Neural cell (in vitro differentiated cells): ENCODE data around the gene RIPK3. TPM values are rescaled to one million over a fixed set of nuclear protein-coding genes. Genes with fewer than 3 reads are reported as not detected.

Source experiments
- H2AFZ ChIP-seq: fragments of 200-600, 300-800 bp; sonication (generic), shearing (Covaris generic); 2 replicates; pipeline ENCODE4 v1.6.0; 2014; ENCODE audit warnings: low read depth, mild to moderate bottlenecking, antibody characterized with exemption, low read length, moderate library complexity
- H3F3A ChIP-seq: fragments of 200-600 bp; shearing (Covaris generic); 2 replicates; pipeline ENCODE4 v1.6.1; 2016; ENCODE audit warnings: mild to moderate bottlenecking, moderate library complexity, mixed read lengths, antibody characterized with exemption, low read length; ENCODE audit not compliant: insufficient read depth, poor library complexity, severe bottlenecking
- H3K27ac ChIP-seq: fragments of 200-600, 300-800 bp; sonication (generic), shearing (Covaris generic); 2 replicates; pipeline ENCODE4 v1.5.1; 2014; ENCODE audit warnings: mild to moderate bottlenecking, low read length, moderate library complexity
- H3K27me3 ChIP-seq: fragments of 300-800, 200-600 bp; sonication (generic), shearing (Covaris generic); 2 replicates; pipeline ENCODE4 v1.6.0; 2014; ENCODE audit warnings: mild to moderate bottlenecking, low read depth, low read length, moderate library complexity; ENCODE audit not compliant: insufficient read depth
- H3K36me3 ChIP-seq: fragments of 300-800, 200-600 bp; sonication (generic), shearing (Covaris generic); 2 replicates; pipeline ENCODE4 v1.5.1; 2014; ENCODE audit warnings: mild to moderate bottlenecking, antibody characterized with exemption, low read length, moderate library complexity; ENCODE audit not compliant: insufficient read depth
- H3K4me2 ChIP-seq: fragments of 300-800, 200-600 bp; sonication (generic), shearing (Covaris generic); 2 replicates; pipeline ENCODE4 v1.6.0; 2014; ENCODE audit warnings: mild to moderate bottlenecking, low read length
- H3K4me3 ChIP-seq: fragments of 300-800, 200-600 bp; sonication (generic), shearing (Covaris generic); 2 replicates; pipeline ENCODE4 v1.5.1; 2014; ENCODE audit warnings: mild to moderate bottlenecking, low read length, moderate library complexity
- H3K79me2 ChIP-seq: fragments of 200-600 bp; shearing (Covaris generic); replicated peaks from 2 replicates; pipeline ENCODE4 v1.6.0; 2014; ENCODE audit warnings: mild to moderate bottlenecking, low read length, moderate library complexity; ENCODE audit not compliant: insufficient read depth
- H3K9ac ChIP-seq: fragments of 300-800, 200-600 bp; sonication (generic), shearing (Covaris generic); 2 replicates; pipeline ENCODE4 v1.6.1; 2016; ENCODE audit warnings: mild to moderate bottlenecking, low read length, mixed read lengths
- H3K9me2 ChIP-seq: fragments of 200-600 bp; shearing (Covaris generic); 2 replicates; pipeline ENCODE4 v1.6.1; 2016; ENCODE audit warnings: mild to moderate bottlenecking, low read length, mixed read lengths; ENCODE audit not compliant: insufficient read depth
- H3K9me3 ChIP-seq: fragments of 200-600, 300-800 bp; sonication (generic), shearing (Covaris generic); 2 replicates; pipeline ENCODE4 v1.6.1; 2016; ENCODE audit warnings: mild to moderate bottlenecking, mixed run types, low read length, moderate library complexity, mixed read lengths
- H4K20me1 ChIP-seq: fragments of 200-600 bp; shearing (Covaris generic); 2 replicates; pipeline ENCODE4 v1.6.1; 2016; ENCODE audit warnings: mild to moderate bottlenecking, mixed run types; ENCODE audit not compliant: insufficient read depth
- CTCF ChIP-seq: fragments of 450-650 bp; IDR thresholded peaks from 2 replicates; pipeline ENCODE4 v1.5.1; 2014; ENCODE audit warnings: antibody characterized with exemption, mild to moderate bottlenecking, moderate library complexity; ENCODE audit not compliant: poor library complexity, severe bottlenecking
- EP300 ChIP-seq: fragments of 450-650 bp; conservative IDR thresholded peaks from 2 replicates; pipeline ENCODE4 v1.6.1; 2014; ENCODE audit warnings: antibody characterized with exemption, mild to moderate bottlenecking, moderate library complexity; ENCODE audit not compliant: poor library complexity, severe bottlenecking
- EZH2 ChIP-seq: fragments of 200-600, 300-800 bp; shearing (Covaris generic), sonication (generic); IDR thresholded peaks from 2 replicates; pipeline ENCODE4 v1.6.1; 2014; ENCODE audit warnings: antibody characterized with exemption, low read length, borderline replicate concordance, mild to moderate bottlenecking; ENCODE audit not compliant: insufficient read depth, poor library complexity, severe bottlenecking
- MXI1 ChIP-seq: fragments of 450-650 bp; conservative IDR thresholded peaks from 2 replicates; pipeline ENCODE4 v1.6.1; 2014; ENCODE audit warnings: antibody characterized with exemption, mild to moderate bottlenecking; ENCODE audit not compliant: poor library complexity, severe bottlenecking
- POLR2AphosphoS5 ChIP-seq: IDR thresholded peaks from 2 replicates; pipeline ENCODE4 v1.6.1; 2012
- RAD21 ChIP-seq: fragments of 450-650 bp; conservative IDR thresholded peaks from 2 replicates; pipeline ENCODE4 v1.6.1; 2014; ENCODE audit warnings: antibody characterized with exemption, mild to moderate bottlenecking, moderate library complexity
- REST ChIP-seq: IDR thresholded peaks from 2 replicates; pipeline ENCODE4 v1.6.1; 2012; ENCODE audit warnings: borderline replicate concordance
- SMC3 ChIP-seq: fragments of 450-650 bp; conservative IDR thresholded peaks from 2 replicates; pipeline ENCODE4 v1.6.1; 2014; ENCODE audit warnings: antibody characterized with exemption, mild to moderate bottlenecking, moderate library complexity; ENCODE audit not compliant: poor library complexity
- TAF1 ChIP-seq: IDR thresholded peaks from 2 replicates; pipeline ENCODE4 v1.6.1; 2012; ENCODE audit warnings: low read depth
- polyA plus RNA-seq: library from polyadenylated mRNA; depleted of rRNA; stranded (reverse); fragments of >200 nt; gene quantifications from 2 replicates; pipeline ENCODE4 v1.2.3, GENCODE V29; 2014

RIPK3 gene
- polyA plus RNA-seq, 1 donor from 2014 or later = not detected

GRCh38 chr14:24304019-24304387 lies 35.8 kb downstream of the RIPK3 start:
- no peak for TF ChIP-seq SMC3
- TF ChIP-seq EZH2 = no peak
- no peak for TF ChIP-seq RAD21
- TF ChIP-seq REST = no peak
- TF ChIP-seq EP300 = no peak
- TF ChIP-seq TAF1 = no peak
- Histone ChIP-seq H2AFZ (no peak overlapping the region), H4K20me1 (no peaks in the 10 kb centered on the region), H3K36me3 (no peaks in the 10 kb centered on the region), H3K9me3 (no peaks in the 10 kb centered on the region), H3K27me3 (no peaks in the 10 kb centered on the region), H3K27ac (no peak overlapping the region), H3K79me2 (no peaks in the 10 kb centered on the region), H3K9ac (no peak overlapping the region), H3K4me3 (no peak overlapping the region), H3F3A (no peaks in the 10 kb centered on the region), H3K9me2 (no peaks in the 10 kb centered on the region), H3K4me2 (no peak overlapping the region)

GRCh38 chr14:24300326-24300980 lies 39.3 kb downstream of the RIPK3 start:
- Histone ChIP-seq H3K79me2 (no peaks in the 10 kb centered on the region), H3K27me3 (no peaks in the 10 kb centered on the region), H3K9me2 (no peaks in the 10 kb centered on the region), H2AFZ (peak overlapping the region; percentile 91), H3F3A (no peaks in the 10 kb centered on the region), H3K4me2 (peak overlapping the region; percentile 68), H3K4me3 (peak overlapping the region; percentile 97), H3K36me3 (no peaks in the 10 kb centered on the region), H3K27ac (peak overlapping the region; percentile 42), H4K20me1 (no peaks in the 10 kb centered on the region), H3K9ac (peak overlapping the region; percentile 70), H3K9me3 (no peaks in the 10 kb centered on the region)
- no peak for TF ChIP-seq TAF1
- no peak for TF ChIP-seq EP300
- no peak for TF ChIP-seq CTCF
- no peak for TF ChIP-seq MXI1
- no peak for TF ChIP-seq EZH2
- TF ChIP-seq RAD21 = no peak
- TF ChIP-seq REST = no peak
- no peak for TF ChIP-seq POLR2AphosphoS5
- no peak for TF ChIP-seq SMC3
